OCI-LY1 (cell line): ENCODE measurements around the gene ACACA.

Source experiments
- H2AFZ ChIP-seq: fragments of 200-600 bp; sonication (generic), shearing (Covaris generic); 2 replicates; pipeline ENCODE4 v1.6.0; 2014; ENCODE audit warnings: antibody characterized with exemption, mild to moderate bottlenecking, low read length
- H3F3A ChIP-seq: fragments of 200-600 bp; sonication (generic), shearing (Covaris generic); 2 replicates; pipeline ENCODE4 v1.6.0; 2014; ENCODE audit warnings: mild to moderate bottlenecking, antibody characterized with exemption, low read length, moderate library complexity; ENCODE audit not compliant: insufficient read depth
- H3K27ac ChIP-seq: fragments of 200-600 bp; sonication (generic); 2 replicates; pipeline ENCODE4 v1.5.1; 2014; ENCODE audit warnings: low read length, mixed run types, mild to moderate bottlenecking, low read depth; ENCODE audit not compliant: poor library complexity, severe bottlenecking
- H3K27me3 ChIP-seq: fragments of 200-600 bp; sonication (generic); 2 replicates; pipeline ENCODE4 v1.6.0; 2014; ENCODE audit warnings: antibody characterized with exemption, mild to moderate bottlenecking, low read length, moderate library complexity; ENCODE audit not compliant: insufficient read depth
- H3K36me3 ChIP-seq: fragments of 200-600 bp; sonication (generic); 2 replicates; pipeline ENCODE4 v1.6.1; 2014; ENCODE audit warnings: mild to moderate bottlenecking, antibody characterized with exemption, low read length, moderate library complexity, mixed read lengths; ENCODE audit not compliant: insufficient read depth
- H3K4me1 ChIP-seq: fragments of 200-600 bp; sonication (generic); 2 replicates; pipeline ENCODE4 v1.5.1; 2014; ENCODE audit warnings: mild to moderate bottlenecking, low read length, moderate library complexity; ENCODE audit not compliant: insufficient read depth, severe bottlenecking
- H3K4me2 ChIP-seq: fragments of 200-600 bp; sonication (generic), shearing (Covaris generic); 2 replicates; pipeline ENCODE4 v1.6.1; 2014; ENCODE audit warnings: low read length
- H3K4me3 ChIP-seq: fragments of 200-600 bp; sonication (generic); 2 replicates; pipeline ENCODE4 v1.5.1; 2014; ENCODE audit warnings: low read length, low read depth, mild to moderate bottlenecking, mixed read lengths; ENCODE audit not compliant: poor library complexity, severe bottlenecking
- H3K79me2 ChIP-seq: fragments of 200-600 bp; shearing (Covaris generic); 2 replicates; pipeline ENCODE4 v1.6.1; 2016; ENCODE audit warnings: mixed run types, low read length, mixed read lengths; ENCODE audit not compliant: insufficient read depth
- H3K9ac ChIP-seq: fragments of 200-600 bp; sonication (generic), shearing (Covaris generic); 2 replicates; pipeline ENCODE4 v1.6.1; 2014; ENCODE audit warnings: mild to moderate bottlenecking, low read length, mixed read lengths
- H3K9me2 ChIP-seq: fragments of 200-600 bp; sonication (generic), shearing (Covaris generic); 2 replicates; pipeline ENCODE4 v1.6.1; 2014; ENCODE audit warnings: low read depth, mild to moderate bottlenecking, low read length, mixed read lengths
- H3K9me3 ChIP-seq: fragments of 200-600 bp; shearing (Covaris generic); 2 replicates; pipeline ENCODE4 v1.6.1; 2014; ENCODE audit warnings: low read length, mixed read lengths
- H4K20me1 ChIP-seq: fragments of 200-600 bp; sonication (generic), shearing (Covaris generic); 2 replicates; pipeline ENCODE4 v1.6.0; 2016; ENCODE audit warnings: mild to moderate bottlenecking, low read length; ENCODE audit not compliant: insufficient read depth
- CTCF ChIP-seq: fragments of 200-600 bp; sonication (generic), shearing (Covaris generic); IDR thresholded peaks from 2 replicates; pipeline ENCODE4 v1.5.1; 2017; ENCODE audit warnings: mild to moderate bottlenecking, antibody characterized with exemption, low read length, moderate library complexity, mixed read lengths
- EZH2 ChIP-seq: fragments of 200-600 bp; sonication (generic), shearing (Covaris generic); IDR thresholded peaks from 2 replicates; pipeline ENCODE4 v1.8.0; 2017; ENCODE audit warnings: borderline replicate concordance, mixed run types, mild to moderate bottlenecking, antibody characterized with exemption, low read length, moderate library complexity, mixed read lengths

The ACACA gene

GRCh38 chr17:37056622-37057021 lies 350.0 kb downstream of the ACACA start:
- no peaks in the 10 kb centered on the region for H3K79me2 ChIP-seq
- H3K9me2 ChIP-seq, result no peaks in the 10 kb centered on the region
- no peaks in the 10 kb centered on the region for H3K9me3 ChIP-seq
- no peaks in the 10 kb centered on the region for H3K4me1 ChIP-seq
- no peaks in the 10 kb centered on the region for H3K27me3 ChIP-seq
- no peaks in the 10 kb centered on the region for H3F3A ChIP-seq
- H3K4me2 ChIP-seq, result no peak overlapping the region
- no peak overlapping the region for H3K4me3 ChIP-seq
- no peak overlapping the region for H3K27ac ChIP-seq
- H3K9ac ChIP-seq, result no peak overlapping the region
- peaks cover 37% of the 10 kb centered on the region for H3K36me3 ChIP-seq
- H2AFZ ChIP-seq, result no peak overlapping the region
- TF ChIP-seq EZH2 (no peak), CTCF (no peak)
- no peaks in the 10 kb centered on the region for H4K20me1 ChIP-seq

GRCh38 chr17:37054894-37055293 lies 351.7 kb downstream of the ACACA start:
- Histone ChIP-seq H4K20me1 (no peaks in the 10 kb centered on the region), H3K4me3 (no peak overlapping the region), H3F3A (no peaks in the 10 kb centered on the region), H3K9me3 (no peaks in the 10 kb centered on the region), H2AFZ (no peak overlapping the region), H3K4me1 (no peaks in the 10 kb centered on the region), H3K27ac (no peak overlapping the region), H3K79me2 (no peaks in the 10 kb centered on the region), H3K9me2 (no peaks in the 10 kb centered on the region), H3K4me2 (no peak overlapping the region), H3K9ac (no peak overlapping the region), H3K36me3 (peaks cover 37% of the 10 kb centered on the region), H3K27me3 (no peaks in the 10 kb centered on the region)
- TF ChIP-seq CTCF (no peak), EZH2 (no peak)

- TF ChIP-seq EZH2 (no peak), CTCF (no peak)
- no peaks in the 10 kb centered on the region for H3F3A ChIP-seq
- H3K27ac ChIP-seq, result no peak overlapping the region
- no peak overlapping the region for H2AFZ ChIP-seq
- no peak overlapping the region for H3K9ac ChIP-seq
- H4K20me1 ChIP-seq, result no peaks in the 10 kb centered on the region
- no peaks in the 10 kb centered on the region for H3K79me2 ChIP-seq
- H3K9me3 ChIP-seq, result no peaks in the 10 kb centered on the region
- peaks cover 30% of the 10 kb centered on the region for H3K36me3 ChIP-seq
- H3K4me3 ChIP-seq, result no peak overlapping the region
- H3K27me3 ChIP-seq, result no peaks in the 10 kb centered on the region
- H3K4me1 ChIP-seq, result no peaks in the 10 kb centered on the region
- no peak overlapping the region for H3K4me2 ChIP-seq
- no peaks in the 10 kb centered on the region for H3K9me2 ChIP-seq
Observed at GRCh38 chr17:37052450-37052849, 354.2 kb downstream of the ACACA start.
